WTC11 (cell line): ENCODE measurements around the gene PPAT.

ENCODE experiments used
- JUN ChIP-seq: sonication (generic); formaldehyde crosslinking; IDR thresholded peaks from 2 replicates; pipeline ENCODE4 v1.8.0; 2023; ENCODE audit warnings: mild to moderate bottlenecking, missing genetic modification reagents
- ZBTB21 ChIP-seq: sonication (generic); formaldehyde crosslinking; IDR thresholded peaks from 2 replicates; pipeline ENCODE4 v1.8.1; 2023; ENCODE audit warnings: mild to moderate bottlenecking, missing genetic modification reagents, borderline replicate concordance
- TF ChIP-seq, protein P1 (sequence below): fragments of 200-600 bp; IDR thresholded peaks from 2 replicates; pipeline ENCODE4 v1.8.0; 2022; ENCODE audit warnings: antibody characterized with exemption
- TF ChIP-seq, protein P2 (sequence below): sonication (generic); formaldehyde crosslinking; IDR thresholded peaks from 2 replicates; pipeline ENCODE4 v1.8.0; 2022; ENCODE audit warnings: mild to moderate bottlenecking, missing genetic modification reagents

DNA sequence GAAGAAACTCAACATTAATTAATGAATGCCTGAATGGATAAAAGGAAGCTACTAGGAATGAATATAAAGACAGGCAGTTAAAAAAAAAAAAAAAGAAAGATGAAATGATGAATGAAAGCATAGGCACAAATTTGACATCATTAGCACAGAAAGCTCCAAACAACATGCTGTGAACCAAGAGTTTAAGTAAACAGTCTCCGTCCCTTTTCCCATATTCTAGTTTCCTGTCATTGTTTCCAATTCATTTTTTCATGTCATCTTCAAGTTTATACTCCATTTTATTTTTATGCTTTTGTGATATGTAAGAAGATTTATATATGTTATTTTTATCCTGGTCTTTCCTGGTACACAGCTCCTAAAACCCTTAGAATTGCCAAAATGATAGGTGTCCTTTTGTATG is 30.4 kb downstream of the PPAT start:
- TF ChIP-seq, protein P1, sequence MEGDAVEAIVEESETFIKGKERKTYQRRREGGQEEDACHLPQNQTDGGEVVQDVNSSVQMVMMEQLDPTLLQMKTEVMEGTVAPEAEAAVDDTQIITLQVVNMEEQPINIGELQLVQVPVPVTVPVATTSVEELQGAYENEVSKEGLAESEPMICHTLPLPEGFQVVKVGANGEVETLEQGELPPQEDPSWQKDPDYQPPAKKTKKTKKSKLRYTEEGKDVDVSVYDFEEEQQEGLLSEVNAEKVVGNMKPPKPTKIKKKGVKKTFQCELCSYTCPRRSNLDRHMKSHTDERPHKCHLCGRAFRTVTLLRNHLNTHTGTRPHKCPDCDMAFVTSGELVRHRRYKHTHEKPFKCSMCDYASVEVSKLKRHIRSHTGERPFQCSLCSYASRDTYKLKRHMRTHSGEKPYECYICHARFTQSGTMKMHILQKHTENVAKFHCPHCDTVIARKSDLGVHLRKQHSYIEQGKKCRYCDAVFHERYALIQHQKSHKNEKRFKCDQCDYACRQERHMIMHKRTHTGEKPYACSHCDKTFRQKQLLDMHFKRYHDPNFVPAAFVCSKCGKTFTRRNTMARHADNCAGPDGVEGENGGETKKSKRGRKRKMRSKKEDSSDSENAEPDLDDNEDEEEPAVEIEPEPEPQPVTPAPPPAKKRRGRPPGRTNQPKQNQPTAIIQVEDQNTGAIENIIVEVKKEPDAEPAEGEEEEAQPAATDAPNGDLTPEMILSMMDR = no peak
- TF ChIP-seq JUN (CRISPR knock-in tag) = no peak
- no peak for TF ChIP-seq ZBTB21 (CRISPR knock-in tag)
- TF ChIP-seq, protein P2, sequence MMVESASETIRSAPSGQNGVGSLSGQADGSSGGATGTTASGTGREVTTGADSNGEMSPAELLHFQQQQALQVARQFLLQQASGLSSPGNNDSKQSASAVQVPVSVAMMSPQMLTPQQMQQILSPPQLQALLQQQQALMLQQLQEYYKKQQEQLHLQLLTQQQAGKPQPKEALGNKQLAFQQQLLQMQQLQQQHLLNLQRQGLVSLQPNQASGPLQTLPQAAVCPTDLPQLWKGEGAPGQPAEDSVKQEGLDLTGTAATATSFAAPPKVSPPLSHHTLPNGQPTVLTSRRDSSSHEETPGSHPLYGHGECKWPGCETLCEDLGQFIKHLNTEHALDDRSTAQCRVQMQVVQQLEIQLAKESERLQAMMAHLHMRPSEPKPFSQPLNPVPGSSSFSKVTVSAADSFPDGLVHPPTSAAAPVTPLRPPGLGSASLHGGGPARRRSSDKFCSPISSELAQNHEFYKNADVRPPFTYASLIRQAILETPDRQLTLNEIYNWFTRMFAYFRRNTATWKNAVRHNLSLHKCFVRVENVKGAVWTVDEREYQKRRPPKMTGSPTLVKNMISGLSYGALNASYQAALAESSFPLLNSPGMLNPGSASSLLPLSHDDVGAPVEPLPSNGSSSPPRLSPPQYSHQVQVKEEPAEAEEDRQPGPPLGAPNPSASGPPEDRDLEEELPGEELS (CRISPR knock-in tag) = no peak
